Measurements from ENCODE around the gene FREM1. TPM values are rescaled to one million over a fixed set of nuclear protein-coding genes. Genes with fewer than 3 reads are reported as not detected.

The FREM1 gene
- total and polyA plus RNA-seq, 5 experiments from 2014 or later = not detected

- Mint-ChIP-seq H3K4me1 (no peaks in the 10 kb centered on the region), H3K27ac (no peak overlapping the region), H3K36me3 (no peaks in the 10 kb centered on the region), H3K4me3 (no peak overlapping the region), H3K27me3 (peaks cover 0 to 10% (median 3%) of the 10 kb centered on the region in 5 donors), H3K9me3 (no peaks in the 10 kb centered on the region)
- ATAC-seq (no peak), DNase-seq (no peak)
- POLR2A ChIA-PET = no interaction called here
Observed at GRCh38 chr9:14906644-14907359, 3.4 kb downstream of the FREM1 start.

DNA sequence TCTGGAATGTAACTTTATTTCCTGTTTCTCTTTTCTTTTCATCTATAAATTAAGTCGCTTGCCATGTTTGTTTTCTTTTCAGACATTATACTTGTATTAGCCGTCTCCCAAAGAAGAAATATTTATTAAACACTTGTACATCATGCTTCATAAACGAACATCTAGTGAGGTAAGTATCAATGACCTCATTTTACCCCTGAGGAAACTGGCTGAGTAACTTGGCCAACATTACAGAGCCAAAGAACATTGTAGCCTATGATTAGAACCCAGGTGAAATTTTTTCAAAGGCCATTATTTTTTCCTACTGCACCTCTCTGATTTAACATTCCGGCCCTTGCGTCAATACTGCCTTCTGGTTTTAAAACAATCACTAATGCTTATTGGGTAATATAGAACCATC is 4.2 kb downstream of the FREM1 start:
- H3K4me3 Mint-ChIP-seq = no peak overlapping the region
- no peak for DNase-seq
- H3K9me3 Mint-ChIP-seq = no peaks in the 10 kb centered on the region
- no peaks in the 10 kb centered on the region for H3K36me3 Mint-ChIP-seq
- no peak overlapping the region for H3K27ac Mint-ChIP-seq
- ATAC-seq = no peak
- no peaks in the 10 kb centered on the region for H3K4me1 Mint-ChIP-seq
- peaks cover 0 to 10% (median 3%) of the 10 kb centered on the region in 5 donors for H3K27me3 Mint-ChIP-seq
- POLR2A ChIA-PET = no interaction called here

DNA sequence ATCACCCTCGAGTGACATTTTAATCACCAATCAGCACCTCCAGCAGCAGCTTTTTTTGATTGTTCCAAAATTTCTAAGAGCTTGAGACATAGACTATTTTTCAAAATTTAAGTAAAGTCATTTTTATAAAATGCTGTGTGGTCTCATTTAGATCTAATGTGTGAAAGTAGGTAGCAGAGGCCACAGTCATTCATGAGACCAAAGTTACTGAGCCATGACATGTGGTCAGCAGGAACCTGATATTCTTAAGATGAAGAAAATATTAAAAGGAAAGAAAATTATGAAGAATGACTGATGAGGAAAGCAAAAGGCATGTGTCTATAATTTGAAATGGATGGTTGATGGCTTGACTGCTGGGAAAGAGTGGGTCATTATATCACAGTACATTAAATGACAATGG is 7.2 kb downstream of the FREM1 start:
- no peaks in the 10 kb centered on the region for H3K9me3 Mint-ChIP-seq
- DNase-seq (no peak), ATAC-seq (no peak)
- POLR2A ChIA-PET = no interaction called here
- H3K27me3 Mint-ChIP-seq = peaks cover 0 to 12% (median 3%) of the 10 kb centered on the region in 5 donors
- H3K4me3 Mint-ChIP-seq = no peak overlapping the region
- no peaks in the 10 kb centered on the region for H3K36me3 Mint-ChIP-seq
- H3K4me1 Mint-ChIP-seq = no peaks in the 10 kb centered on the region
- H3K27ac Mint-ChIP-seq = no peak overlapping the region

DNA sequence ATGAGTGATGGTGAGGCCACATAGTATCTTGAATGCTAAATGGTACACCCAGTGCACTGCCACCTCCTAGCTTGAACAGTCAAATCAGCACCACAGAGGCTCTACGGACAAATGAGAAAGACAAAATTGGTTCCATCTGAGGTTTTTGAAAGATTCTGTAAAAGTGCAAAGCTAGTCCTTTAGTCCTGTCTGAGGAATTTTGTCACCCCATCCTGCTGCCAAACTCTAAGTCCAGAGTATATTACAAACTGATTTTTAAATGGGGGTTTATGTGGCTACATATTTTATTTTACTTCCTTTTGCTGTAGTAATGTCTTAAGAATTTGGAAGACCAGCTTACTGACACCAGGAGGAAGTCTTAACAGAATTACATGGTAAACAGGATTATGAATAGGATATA is 7.7 kb downstream of the FREM1 start:
- POLR2A ChIA-PET = no interaction called here
- Mint-ChIP-seq H3K4me1 (no peaks in the 10 kb centered on the region), H3K27ac (no peak overlapping the region), H3K36me3 (no peaks in the 10 kb centered on the region), H3K9me3 (no peaks in the 10 kb centered on the region), H3K27me3 (peaks cover 0 to 12% (median 3%) of the 10 kb centered on the region in 5 donors), H3K4me3 (no peak overlapping the region)
- no peak for ATAC-seq
- DNase-seq = no peak

- DNase-seq = no peak
- Mint-ChIP-seq H3K9me3 (no peaks in the 10 kb centered on the region), H3K4me1 (no peaks in the 10 kb centered on the region), H3K4me3 (no peak overlapping the region), H3K27ac (no peak overlapping the region), H3K36me3 (no peaks in the 10 kb centered on the region), H3K27me3 (peaks cover 0 to 10% (median 0%) of the 10 kb centered on the region in 5 donors)
- POLR2A ChIA-PET = no interaction called here
- ATAC-seq = no peak
Observed at GRCh38 chr9:14899815-14900193, 10.4 kb downstream of the FREM1 start.

- Mint-ChIP-seq H3K9me3 (no peaks in the 10 kb centered on the region), H3K27ac (peak overlapping the region in 1 of 10 donors; percentile 18), H3K36me3 (no peaks in the 10 kb centered on the region), H3K4me3 (no peak overlapping the region), H3K27me3 (peaks cover 0 to 8% (median 0%) of the 10 kb centered on the region in 5 donors), H3K4me1 (no peaks in the 10 kb centered on the region)
- ATAC-seq (no peak), DNase-seq (no peak)
- POLR2A ChIA-PET = no interaction called here
Observed at GRCh38 chr9:14899042-14899814, 11.0 kb downstream of the FREM1 start.

GRCh38 chr9:14895806-14896205 is 14.4 kb downstream of the FREM1 start:
- POLR2A ChIA-PET = no interaction called here
- no peak for DNase-seq
- H3K4me1 Mint-ChIP-seq = peaks cover 0 to 3% (median 0%) of the 10 kb centered on the region in 4 donors
- no peaks in the 10 kb centered on the region for H3K9me3 Mint-ChIP-seq
- peak overlapping the region in 1 of 10 donors; percentile 43 for H3K27ac Mint-ChIP-seq
- peaks cover 0 to 3% (median 0%) of the 10 kb centered on the region in 5 donors for H3K27me3 Mint-ChIP-seq
- ATAC-seq = no peak
- no peak overlapping the region for H3K4me3 Mint-ChIP-seq
- no peaks in the 10 kb centered on the region for H3K36me3 Mint-ChIP-seq

DNA sequence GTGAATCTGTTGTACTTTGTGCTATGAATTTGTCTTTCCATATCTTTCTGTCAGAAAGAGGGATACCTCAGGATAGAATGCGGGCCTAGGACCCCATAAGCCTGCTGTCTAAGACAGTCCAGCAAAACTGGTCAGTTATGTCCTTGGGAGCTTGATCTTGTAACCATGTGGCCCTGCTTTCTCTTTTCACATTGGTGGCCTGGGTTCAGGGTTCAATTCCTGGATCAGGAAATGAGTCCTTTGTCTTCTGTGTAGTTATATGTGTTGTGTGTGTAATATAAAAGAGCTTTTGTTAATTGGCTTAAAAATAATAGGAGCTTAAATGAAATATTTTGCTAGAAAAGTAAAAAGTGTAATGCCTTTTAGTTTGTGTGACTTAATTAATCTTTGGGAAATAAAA is 16.9 kb downstream of the FREM1 start:
- Mint-ChIP-seq H3K9me3 (no peaks in the 10 kb centered on the region), H3K4me3 (no peak overlapping the region), H3K4me1 (peaks cover 0 to 3% (median 0%) of the 10 kb centered on the region in 4 donors), H3K36me3 (no peaks in the 10 kb centered on the region), H3K27me3 (peaks cover 0 to 1% (median 0%) of the 10 kb centered on the region in 5 donors), H3K27ac (no peak overlapping the region)
- ATAC-seq (no peak), DNase-seq (no peak)
- POLR2A ChIA-PET = no interaction called here

GRCh38 chr9:14891332-14891731 is 18.9 kb downstream of the FREM1 start:
- Mint-ChIP-seq H3K36me3 (no peaks in the 10 kb centered on the region), H3K4me1 (peaks cover 0 to 3% (median 0%) of the 10 kb centered on the region in 4 donors), H3K9me3 (no peaks in the 10 kb centered on the region), H3K27ac (no peak overlapping the region), H3K27me3 (peaks cover 0 to 1% (median 0%) of the 10 kb centered on the region in 5 donors), H3K4me3 (no peak overlapping the region)
- ATAC-seq (no peak), DNase-seq (no peak)
- POLR2A ChIA-PET = no interaction called here

DNA sequence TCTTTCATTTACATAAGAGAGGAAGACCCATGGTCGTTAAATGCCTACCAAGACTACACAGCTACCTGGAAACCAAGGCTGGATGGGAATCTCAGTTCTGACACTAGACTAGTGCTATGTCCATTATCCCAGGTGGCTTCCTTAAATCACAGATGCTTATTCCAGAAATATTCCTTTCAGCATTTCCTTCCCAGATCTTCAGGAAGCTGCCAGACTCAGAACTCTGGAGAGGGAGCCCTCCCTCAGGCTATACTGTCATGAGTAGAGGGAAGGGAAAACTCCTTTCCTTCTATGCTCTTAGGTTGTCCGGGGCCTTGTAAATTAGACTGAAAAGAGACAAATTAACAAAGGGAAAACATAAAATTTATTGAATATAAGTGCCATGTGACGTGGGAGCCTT is 20.8 kb downstream of the FREM1 start:
- Mint-ChIP-seq H3K4me3 (no peak overlapping the region), H3K36me3 (no peaks in the 10 kb centered on the region), H3K4me1 (peaks cover 0 to 3% (median 0%) of the 10 kb centered on the region in 4 donors), H3K9me3 (no peaks in the 10 kb centered on the region), H3K27me3 (peaks cover 0 to 1% (median 0%) of the 10 kb centered on the region in 5 donors), H3K27ac (no peak overlapping the region)
- no peak for DNase-seq
- ATAC-seq = no peak
- POLR2A ChIA-PET = no interaction called here

- H3K4me1 Mint-ChIP-seq = peaks cover 0 to 3% (median 0%) of the 10 kb centered on the region in 4 donors
- POLR2A ChIA-PET = no interaction called here
- H3K36me3 Mint-ChIP-seq = no peaks in the 10 kb centered on the region
- no peak overlapping the region for H3K27ac Mint-ChIP-seq
- no peak for DNase-seq
- no peak overlapping the region for H3K4me3 Mint-ChIP-seq
- peaks cover 0 to 3% (median 0%) of the 10 kb centered on the region in 5 donors for H3K27me3 Mint-ChIP-seq
- ATAC-seq = no peak
- no peaks in the 10 kb centered on the region for H3K9me3 Mint-ChIP-seq
Observed at GRCh38 chr9:14888875-14889274, 21.4 kb downstream of the FREM1 start.

- Mint-ChIP-seq H3K4me1 (peaks cover 0 to 3% (median 0%) of the 10 kb centered on the region in 4 donors), H3K9me3 (no peaks in the 10 kb centered on the region), H3K27me3 (peaks cover 0 to 3% (median 0%) of the 10 kb centered on the region in 5 donors), H3K4me3 (no peak overlapping the region), H3K36me3 (no peaks in the 10 kb centered on the region), H3K27ac (no peak overlapping the region)
- no peak for ATAC-seq
- POLR2A ChIA-PET = no interaction called here
- DNase-seq = no peak
Observed at GRCh38 chr9:14888272-14888671, 22.0 kb downstream of the FREM1 start.

DNA sequence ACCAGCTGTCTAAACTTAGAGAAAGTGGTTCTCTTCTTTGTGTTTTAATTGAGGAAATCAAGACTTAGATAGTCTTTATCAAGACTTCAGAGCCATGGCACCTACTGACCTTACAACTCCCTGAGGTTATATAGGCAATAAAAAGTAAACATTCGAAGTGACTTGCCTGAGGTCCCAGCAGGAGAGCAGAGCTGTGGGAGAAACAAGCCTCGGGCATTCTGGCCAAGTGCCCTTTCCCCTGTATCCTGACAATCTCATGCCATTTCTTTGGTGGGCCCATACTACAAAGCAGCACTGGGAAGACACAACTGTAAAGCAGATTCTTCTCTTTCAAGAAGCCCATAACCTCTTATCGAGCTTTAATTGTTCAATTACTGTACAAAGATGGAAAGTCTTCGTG is 23.1 kb downstream of the FREM1 start:
- Mint-ChIP-seq H3K9me3 (no peaks in the 10 kb centered on the region), H3K4me3 (no peak overlapping the region), H3K27me3 (peaks cover 0 to 3% (median 0%) of the 10 kb centered on the region in 5 donors), H3K36me3 (no peaks in the 10 kb centered on the region), H3K4me1 (peaks cover 0 to 3% (median 0%) of the 10 kb centered on the region in 4 donors), H3K27ac (no peak overlapping the region)
- DNase-seq (no peak), ATAC-seq (no peak)
- POLR2A ChIA-PET = no interaction called here

Data from naive thymus-derived CD8-positive, alpha-beta T cell (primary cell).